Measurements from ENCODE around the gene SKIDA1.

The SKIDA1 gene

DNA sequence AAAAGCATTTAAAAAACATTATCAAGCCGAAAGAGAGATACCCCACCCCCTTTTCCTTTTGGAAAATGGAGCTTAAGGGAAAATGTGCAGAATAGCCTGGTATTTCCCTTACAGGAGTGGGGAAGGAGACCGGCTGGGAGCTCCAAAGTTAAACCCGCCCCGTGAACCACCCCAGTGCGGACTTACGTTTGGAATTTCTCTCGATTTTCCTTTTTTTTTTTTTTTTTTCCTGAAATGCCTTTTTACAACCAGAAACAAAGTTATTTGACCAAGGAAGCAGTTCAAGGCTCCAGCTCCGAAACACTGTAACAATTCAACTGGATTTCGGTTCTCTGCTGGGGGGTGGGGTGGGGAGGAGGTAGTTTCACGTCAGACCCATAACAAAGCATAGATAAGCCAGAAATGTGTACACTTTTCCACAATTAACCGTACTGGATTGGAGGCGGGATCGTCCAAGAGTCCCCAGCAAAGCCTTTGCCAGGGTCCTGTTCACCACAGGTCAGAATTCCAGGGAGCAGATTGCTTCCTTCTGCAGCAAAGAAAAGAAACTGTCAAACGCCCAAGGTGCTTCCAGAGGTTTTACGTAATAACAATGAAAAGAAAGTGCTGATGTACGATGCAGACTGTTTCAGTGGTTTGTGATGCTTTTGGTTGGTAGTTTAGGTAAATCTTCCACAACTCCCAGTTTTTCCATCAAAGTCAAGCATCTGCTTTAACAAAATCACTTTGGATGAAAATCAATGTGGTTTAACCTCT lies 6.7 kb downstream of the SKIDA1 start:
- CTCF ChIA-PET: interaction anchor here (1.0 to 1.7 kb wide), 4 partner anchors 9 to 240 kb away, joined by 4 to 7 read pairs (median 6); no protein-coding TSS in a partner anchor
- TF ChIP-seq, protein P1, sequence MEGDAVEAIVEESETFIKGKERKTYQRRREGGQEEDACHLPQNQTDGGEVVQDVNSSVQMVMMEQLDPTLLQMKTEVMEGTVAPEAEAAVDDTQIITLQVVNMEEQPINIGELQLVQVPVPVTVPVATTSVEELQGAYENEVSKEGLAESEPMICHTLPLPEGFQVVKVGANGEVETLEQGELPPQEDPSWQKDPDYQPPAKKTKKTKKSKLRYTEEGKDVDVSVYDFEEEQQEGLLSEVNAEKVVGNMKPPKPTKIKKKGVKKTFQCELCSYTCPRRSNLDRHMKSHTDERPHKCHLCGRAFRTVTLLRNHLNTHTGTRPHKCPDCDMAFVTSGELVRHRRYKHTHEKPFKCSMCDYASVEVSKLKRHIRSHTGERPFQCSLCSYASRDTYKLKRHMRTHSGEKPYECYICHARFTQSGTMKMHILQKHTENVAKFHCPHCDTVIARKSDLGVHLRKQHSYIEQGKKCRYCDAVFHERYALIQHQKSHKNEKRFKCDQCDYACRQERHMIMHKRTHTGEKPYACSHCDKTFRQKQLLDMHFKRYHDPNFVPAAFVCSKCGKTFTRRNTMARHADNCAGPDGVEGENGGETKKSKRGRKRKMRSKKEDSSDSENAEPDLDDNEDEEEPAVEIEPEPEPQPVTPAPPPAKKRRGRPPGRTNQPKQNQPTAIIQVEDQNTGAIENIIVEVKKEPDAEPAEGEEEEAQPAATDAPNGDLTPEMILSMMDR (IDR thresholded peaks at IDR 0.05; ENCODE audit: insufficient read depth, low read length, missing control alignments): no peak
- POLR2A ChIA-PET: interaction anchor here (0.6 to 0.7 kb wide), 2 partner anchors 21 to 35 kb away, joined by 3 to 4 read pairs; no protein-coding TSS in a partner anchor
- DNase-seq (ENCODE audit: low read depth, low spot score): no peak
- peak overlapping the region; percentile 65 for H3K4me3 ChIP-seq (ENCODE audit: low read depth, low read length)

DNA sequence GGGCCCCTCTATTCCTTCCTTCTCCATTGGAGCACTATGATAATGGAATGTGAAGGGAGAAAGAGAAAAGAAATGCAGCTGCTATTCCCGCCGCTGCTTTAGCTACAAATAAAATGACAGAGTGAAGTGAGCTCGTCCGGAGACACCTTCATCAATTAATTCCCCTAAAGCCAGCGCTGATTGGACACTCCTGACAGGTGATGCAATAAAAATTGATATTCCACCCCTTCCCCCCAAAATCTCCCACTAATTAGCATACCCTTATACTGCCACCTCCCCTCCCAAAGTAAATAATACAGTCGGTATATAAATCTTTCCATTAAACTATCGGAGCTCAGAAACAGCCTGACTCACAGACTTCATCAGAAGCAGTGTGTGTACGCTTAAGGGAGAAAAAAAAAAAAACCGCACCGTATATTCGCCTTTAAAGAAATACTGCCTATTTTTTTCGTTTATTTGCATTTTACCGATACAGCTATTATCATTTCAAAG lies 7.3 kb downstream of the SKIDA1 start:
- ChIA-PET CTCF (interaction anchor here (1.0 to 1.7 kb wide), 4 partner anchors 9 to 240 kb away, joined by 4 to 7 read pairs (median 6); no protein-coding TSS in a partner anchor), POLR2A (interaction anchor here (0.6 to 0.7 kb wide), 2 partner anchors 20 to 36 kb away, joined by 3 to 4 read pairs; no protein-coding TSS in a partner anchor)
- H3K4me3 ChIP-seq (ENCODE audit: low read depth, low read length): peak overlapping the region; percentile 65
- no peak for DNase-seq (ENCODE audit: low read depth, low spot score)
- TF ChIP-seq, protein P1 (IDR thresholded peaks at IDR 0.05; ENCODE audit: insufficient read depth, low read length, missing control alignments): no peak

DNA sequence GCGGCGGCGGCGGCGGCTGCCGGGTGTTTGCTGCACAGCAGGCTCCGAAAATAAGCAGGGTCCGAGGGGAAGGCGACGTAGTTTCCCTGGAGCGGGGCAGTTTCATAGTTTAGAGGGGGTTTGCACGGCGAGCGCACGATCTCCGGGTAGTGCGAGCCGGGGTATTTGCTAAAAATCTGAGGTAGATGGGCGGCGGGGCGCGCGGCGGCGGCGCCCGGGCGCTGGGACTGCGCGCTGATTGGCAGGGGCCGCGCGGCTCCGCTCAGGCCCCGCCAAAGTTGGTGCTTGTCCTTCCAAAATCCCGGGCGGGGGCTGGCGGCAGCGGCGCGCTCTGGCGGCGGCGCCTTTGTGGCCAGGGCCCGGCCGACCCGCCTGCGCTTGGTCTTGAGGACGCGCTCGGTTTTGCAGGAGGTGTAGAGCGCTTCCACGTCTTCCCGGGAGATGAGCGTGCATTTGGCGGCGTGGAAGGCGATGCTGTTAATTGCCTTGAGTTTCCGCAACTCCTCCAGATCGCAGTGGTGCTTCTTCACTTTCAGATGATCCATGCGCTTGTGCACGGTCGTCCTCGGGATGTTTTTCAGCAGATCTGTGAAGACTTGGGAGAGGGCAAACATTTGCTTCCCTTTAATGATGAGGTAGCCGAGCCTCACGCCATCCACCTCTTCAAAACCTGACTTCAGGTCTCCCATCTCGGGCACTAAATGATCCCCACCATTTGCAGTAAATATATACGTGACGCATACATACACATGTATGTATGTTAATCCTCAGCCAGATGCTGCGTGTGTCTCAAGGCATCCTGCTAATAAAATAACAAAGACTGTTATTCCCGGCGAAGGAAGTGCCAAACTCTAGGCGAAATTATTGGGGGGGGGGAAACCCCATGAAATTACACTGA lies 8.1 kb downstream of the SKIDA1 start:
- no peak for DNase-seq (ENCODE audit: low read depth, low spot score)
- TF ChIP-seq, protein P1 (IDR thresholded peaks at IDR 0.05; ENCODE audit: insufficient read depth, low read length, missing control alignments): no peak
- ChIA-PET POLR2A (interaction anchor here (2.4 kb wide), 1 partner anchor 9 kb away, joined by 16 read pairs; the partner anchor contains the start of gene SKIDA1), CTCF (interaction anchor here (1.0 to 1.7 kb wide), 4 partner anchors 8 to 239 kb away, joined by 4 to 8 read pairs (median 6); no protein-coding TSS in a partner anchor)
- peak overlapping the region; percentile 65 for H3K4me3 ChIP-seq (ENCODE audit: low read depth, low read length)

DNA sequence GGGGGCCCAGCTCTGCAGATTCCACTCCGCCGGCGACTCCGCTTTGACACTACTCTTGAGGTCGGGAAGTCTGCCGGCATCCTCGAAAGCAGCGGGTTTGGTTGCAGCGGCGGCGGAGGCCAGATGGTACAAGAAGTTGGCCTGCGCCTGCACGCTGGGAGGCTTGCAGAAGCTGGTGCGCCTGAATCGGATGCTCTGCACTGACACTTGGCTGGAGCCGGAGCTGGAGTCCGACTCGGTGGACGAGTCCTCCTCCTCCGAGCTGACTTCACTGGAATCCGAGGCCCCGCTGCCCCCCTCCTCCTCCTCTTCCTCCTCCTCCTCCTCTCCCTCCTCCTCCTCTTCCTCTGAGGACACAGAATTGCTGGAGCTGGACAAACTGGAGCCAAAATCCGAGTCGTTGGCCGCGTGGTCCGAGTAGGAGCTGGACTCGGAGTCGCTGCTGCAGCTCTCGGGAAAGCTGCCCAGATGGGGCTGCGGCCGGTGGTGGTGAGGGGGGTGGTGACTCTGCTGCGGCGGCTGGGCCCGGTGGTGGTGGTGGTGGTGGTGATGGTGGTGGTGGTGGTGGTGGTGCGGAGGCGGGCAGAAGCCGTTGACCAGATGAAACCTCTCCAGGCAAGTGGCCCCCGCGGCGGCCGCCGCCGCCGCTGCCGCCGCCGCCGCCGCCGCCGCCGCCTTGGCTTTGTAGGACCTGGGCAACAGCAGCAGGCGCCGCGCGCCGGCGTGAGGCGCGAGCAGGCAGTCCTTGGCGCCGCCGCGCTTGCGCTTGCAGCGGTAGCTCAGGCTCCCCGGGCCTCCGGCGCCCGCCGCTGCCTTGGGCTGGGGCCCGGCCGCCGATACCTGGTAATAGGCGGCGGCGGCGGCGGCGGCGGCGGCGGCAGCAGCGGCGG lies 9.0 kb downstream of the SKIDA1 start:
- CTCF ChIA-PET: interaction anchor here (0.6 to 3.2 kb wide), 3 partner anchors 20 to 238 kb away, joined by 3 to 20 read pairs (median 8); no protein-coding TSS in a partner anchor
- TF ChIP-seq, protein P1 (IDR thresholded peaks at IDR 0.05; ENCODE audit: insufficient read depth, low read length, missing control alignments): no peak
- POLR2A ChIA-PET: interaction anchor here (0.9 to 2.4 kb wide), 2 partner anchors 10 to 11 kb away, joined by 4 to 16 read pairs; partner anchors contain the start of gene SKIDA1
- peak overlapping the region; percentile 65 for H3K4me3 ChIP-seq (ENCODE audit: low read depth, low read length)
- no peak for DNase-seq (ENCODE audit: low read depth, low spot score)
